HG03045 (cell line): Measurements from ENCODE around the gene CHRNA7.

ENCODE experiments used
- ATAC-seq: cut with Tn5 transposase; IDR thresholded peaks from one replicate; pipeline ENCODE4 v1.9.1; 2021; ENCODE audit warnings: mild to moderate bottlenecking, moderate library complexity; ENCODE audit not compliant: unreplicated experiment

The CHRNA7 gene

GRCh38 chr15:32029862-32030781 is at the start of gene CHRNA7:
Gene CHRNA7 (plus strand): TSS chr15:32030515. CDS start chr15:32030595, 80 bp downstream.
- ATAC-seq = no peak

GRCh38 chr15:31985607-31986006 is 44.7 kb upstream of the CHRNA7 start:
- no peak for ATAC-seq

- ATAC-seq = no peak
These were observed 37.3 kb upstream of the CHRNA7 start for GRCh38 chr15:31993062-31993461.

- no peak for ATAC-seq
These were observed 32.6 kb upstream of the CHRNA7 start for GRCh38 chr15:31997711-31998110.

GRCh38 chr15:32003558-32003957 is 26.8 kb upstream of the CHRNA7 start:
- ATAC-seq = no peak

- ATAC-seq = no peak
These were observed 26.1 kb upstream of the CHRNA7 start for GRCh38 chr15:32004249-32004648.

- ATAC-seq = no peak
These were observed 22.9 kb upstream of the CHRNA7 start for GRCh38 chr15:32007355-32007960.

GRCh38 chr15:32014953-32015352 is 15.4 kb upstream of the CHRNA7 start:
- ATAC-seq = no peak

GRCh38 chr15:32020156-32020555 is 10.2 kb upstream of the CHRNA7 start:
- ATAC-seq = no peak

GRCh38 chr15:32028921-32029320 is 1.4 kb upstream of the CHRNA7 start:
- ATAC-seq = no peak

- no peak for ATAC-seq
These were observed 880 bp upstream of the CHRNA7 start for GRCh38 chr15:32029409-32029861.

GRCh38 chr15:32030795-32031194 is 480 bp downstream of the CHRNA7 start:
- no peak for ATAC-seq

- no peak for ATAC-seq
These were observed 3.0 kb downstream of the CHRNA7 start for GRCh38 chr15:32033186-32033890.

- no peak for ATAC-seq
These were observed 3.8 kb downstream of the CHRNA7 start for GRCh38 chr15:32034106-32034505.

GRCh38 chr15:32035285-32035684 is 5.0 kb downstream of the CHRNA7 start:
- ATAC-seq = no peak

- ATAC-seq = no peak
These were observed 6.7 kb downstream of the CHRNA7 start for GRCh38 chr15:32036971-32037370.

- ATAC-seq = no peak
These were observed 11.0 kb downstream of the CHRNA7 start for GRCh38 chr15:32041294-32041693.

GRCh38 chr15:32042269-32042972 is 12.1 kb downstream of the CHRNA7 start:
- ATAC-seq = no peak

- ATAC-seq = no peak
These were observed 23.4 kb downstream of the CHRNA7 start for GRCh38 chr15:32053719-32054118.

- no peak for ATAC-seq
These were observed 27.6 kb downstream of the CHRNA7 start for GRCh38 chr15:32057876-32058425.

GRCh38 chr15:32060706-32061105 is 30.4 kb downstream of the CHRNA7 start:
- no peak for ATAC-seq
